Fibroblast of villous mesenchyme (primary cell): ENCODE measurements around the gene ATP6V0E1. TPM values are rescaled to one million over a fixed set of nuclear protein-coding genes. Genes with fewer than 3 reads are reported as not detected.
A peak's percentile ranks its signal among the peaks of the same experiment; 100 is the strongest.

Experiments
- DNase-seq: peaks from one replicate; pipeline ENCODE4 v3.0.0-alpha.2; 2010; ENCODE audit warnings: low read depth
- H3K4me3 ChIP-seq: 2 replicates; pipeline ENCODE4 v1.5.1; 2011; ENCODE audit warnings: low read depth, mild to moderate bottlenecking, low read length
- CTCF ChIP-seq: IDR thresholded peaks from 2 replicates; pipeline ENCODE4 v1.5.1; 2012; ENCODE audit warnings: low read depth, mild to moderate bottlenecking, low read length; ENCODE audit not compliant: insufficient read depth
- total RNA-seq: library from RNA; depleted of rRNA; stranded (reverse); fragments of >200 nt; gene quantifications from 2 replicates; pipeline ENCODE4 v1.2.3, GENCODE V29; 2012

ATP6V0E1 gene
- total RNA-seq, 1 donor, result 177 TPM

- DNase-seq, result no peak
- TF ChIP-seq CTCF, result no peak
- no peak overlapping the region for H3K4me3 ChIP-seq
These were observed 42.5 kb upstream of the ATP6V0E1 start for GRCh38 chr5:172941067-172941516.

DNA sequence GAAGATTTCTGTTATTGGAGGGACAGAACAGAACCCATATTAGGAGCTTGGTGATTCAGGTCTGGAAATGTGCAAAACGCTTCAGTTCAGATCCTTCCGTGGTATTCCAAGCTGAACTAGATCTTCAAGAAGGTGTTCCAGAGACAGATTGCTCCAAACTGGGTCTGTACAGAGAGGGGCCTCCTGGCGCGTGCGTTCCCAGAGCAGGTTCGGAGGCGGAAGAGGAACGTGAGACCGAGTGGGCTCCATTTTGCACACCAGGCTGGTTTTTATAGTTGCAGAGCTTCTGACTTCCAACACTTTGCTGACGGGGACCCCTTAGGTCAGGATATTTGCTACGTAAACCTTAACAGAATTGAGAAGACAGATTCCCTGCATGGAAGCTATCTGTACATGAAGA is 41.0 kb upstream of the ATP6V0E1 start:
- H3K4me3 ChIP-seq, result no peak overlapping the region
- TF ChIP-seq CTCF, result no peak
- no peak for DNase-seq

DNA sequence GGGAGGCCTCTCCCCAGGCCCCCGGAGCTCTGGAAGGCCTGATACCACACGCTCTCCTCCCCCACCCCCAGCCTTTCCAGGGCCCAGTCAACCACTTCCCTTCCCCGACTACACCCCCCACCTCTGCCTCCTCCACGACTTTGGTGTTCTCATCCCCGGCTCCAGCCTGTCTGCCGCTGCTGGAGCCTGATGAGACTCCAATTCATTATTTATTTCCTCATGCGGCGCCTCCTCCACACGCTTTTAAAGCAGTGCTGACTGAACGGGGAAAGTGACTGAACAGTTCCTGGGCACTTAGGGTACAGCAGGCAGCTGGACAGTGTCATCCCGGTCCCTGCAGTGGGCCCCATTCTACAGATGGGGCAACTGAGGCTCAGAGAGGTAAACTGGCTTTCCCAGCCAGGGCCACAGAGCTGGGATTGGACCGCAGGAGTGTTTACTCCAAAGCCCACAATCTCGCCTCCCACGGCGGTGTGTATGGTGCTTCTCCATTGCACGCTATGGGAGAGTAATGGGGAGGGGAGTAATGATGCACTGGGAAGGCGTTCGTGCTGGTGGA is 40.2 kb upstream of the ATP6V0E1 start:
- H3K4me3 ChIP-seq, result no peak overlapping the region
- peak; percentile 67 for DNase-seq
- no peak for TF ChIP-seq CTCF

DNA sequence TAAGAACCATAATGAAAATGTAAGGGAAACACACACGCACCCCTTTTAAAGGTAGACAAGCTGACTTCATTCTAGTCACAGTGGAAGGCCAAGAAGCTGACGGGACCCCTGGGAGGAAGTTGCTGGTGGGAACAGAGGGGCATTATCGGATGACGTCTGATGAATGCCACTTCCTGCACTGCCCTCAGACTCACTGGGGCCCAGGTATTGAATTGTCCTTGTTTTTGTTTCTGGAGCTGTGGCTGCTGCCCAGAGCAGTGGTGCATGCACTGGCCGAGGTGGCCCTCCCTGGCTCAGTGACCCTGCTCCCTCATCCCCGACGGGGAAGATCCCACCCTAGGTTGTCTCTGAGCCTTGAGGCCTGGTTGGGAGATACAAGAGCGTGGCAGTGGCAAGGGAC is 39.7 kb upstream of the ATP6V0E1 start:
- no peak for TF ChIP-seq CTCF
- DNase-seq, result no peak
- H3K4me3 ChIP-seq, result no peak overlapping the region

GRCh38 chr5:172944741-172945140 is 38.8 kb upstream of the ATP6V0E1 start:
- H3K4me3 ChIP-seq, result no peak overlapping the region
- DNase-seq, result no peak
- TF ChIP-seq CTCF, result no peak

DNA sequence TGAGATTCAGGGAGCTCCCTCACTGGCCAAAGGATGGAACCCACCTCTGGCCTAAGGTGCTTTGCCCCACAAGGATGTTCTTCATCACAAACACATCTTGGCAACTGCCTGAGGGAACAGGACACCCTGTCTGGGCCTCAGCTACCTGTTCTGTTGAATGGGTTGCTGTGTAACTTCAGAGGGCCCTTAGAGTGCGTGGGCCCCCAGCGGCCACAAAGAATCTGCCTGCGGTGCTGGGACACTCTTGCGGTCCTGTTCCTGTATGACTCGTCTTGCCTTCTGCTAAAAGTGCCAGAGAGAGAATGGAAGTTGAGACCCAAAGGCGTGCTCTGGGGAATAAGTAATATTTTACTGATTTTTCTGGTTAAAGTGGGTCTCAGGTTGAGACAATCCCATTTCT is 38.4 kb upstream of the ATP6V0E1 start:
- no peak for DNase-seq
- H3K4me3 ChIP-seq, result no peak overlapping the region
- TF ChIP-seq CTCF, result no peak

DNA sequence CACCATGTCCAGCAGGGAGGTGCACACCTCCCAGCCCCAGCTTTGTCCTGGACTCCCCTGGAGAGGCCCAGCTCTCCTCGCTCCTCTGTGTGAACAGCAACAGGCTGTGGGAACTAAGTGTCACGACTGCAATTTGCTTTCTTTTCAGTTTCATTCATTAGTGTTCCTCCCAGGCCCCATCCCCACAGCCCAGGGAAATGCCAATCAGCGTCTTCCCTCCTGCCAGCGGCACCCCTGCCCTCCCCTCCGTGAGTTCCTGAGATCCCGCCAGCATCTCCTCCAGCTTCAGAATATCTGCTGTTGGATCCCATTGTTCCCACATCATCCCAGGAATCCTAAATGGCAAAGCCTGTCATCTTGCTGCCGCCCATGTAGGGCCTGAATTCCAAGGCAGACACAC is 37.4 kb upstream of the ATP6V0E1 start:
- H3K4me3 ChIP-seq, result no peak overlapping the region
- DNase-seq, result no peak
- TF ChIP-seq CTCF, result no peak
